ENCODE results near the gene NR0B2. TPM values are rescaled to one million over a fixed set of nuclear protein-coding genes. Genes with fewer than 3 reads are reported as not detected.

NR0B2 gene
- total and polyA plus RNA-seq, 2 of the 13 experiments (the other 11 are each of a cell fraction or from before 2014, with no cell fraction given): 72.5 to 133 TPM

DNA sequence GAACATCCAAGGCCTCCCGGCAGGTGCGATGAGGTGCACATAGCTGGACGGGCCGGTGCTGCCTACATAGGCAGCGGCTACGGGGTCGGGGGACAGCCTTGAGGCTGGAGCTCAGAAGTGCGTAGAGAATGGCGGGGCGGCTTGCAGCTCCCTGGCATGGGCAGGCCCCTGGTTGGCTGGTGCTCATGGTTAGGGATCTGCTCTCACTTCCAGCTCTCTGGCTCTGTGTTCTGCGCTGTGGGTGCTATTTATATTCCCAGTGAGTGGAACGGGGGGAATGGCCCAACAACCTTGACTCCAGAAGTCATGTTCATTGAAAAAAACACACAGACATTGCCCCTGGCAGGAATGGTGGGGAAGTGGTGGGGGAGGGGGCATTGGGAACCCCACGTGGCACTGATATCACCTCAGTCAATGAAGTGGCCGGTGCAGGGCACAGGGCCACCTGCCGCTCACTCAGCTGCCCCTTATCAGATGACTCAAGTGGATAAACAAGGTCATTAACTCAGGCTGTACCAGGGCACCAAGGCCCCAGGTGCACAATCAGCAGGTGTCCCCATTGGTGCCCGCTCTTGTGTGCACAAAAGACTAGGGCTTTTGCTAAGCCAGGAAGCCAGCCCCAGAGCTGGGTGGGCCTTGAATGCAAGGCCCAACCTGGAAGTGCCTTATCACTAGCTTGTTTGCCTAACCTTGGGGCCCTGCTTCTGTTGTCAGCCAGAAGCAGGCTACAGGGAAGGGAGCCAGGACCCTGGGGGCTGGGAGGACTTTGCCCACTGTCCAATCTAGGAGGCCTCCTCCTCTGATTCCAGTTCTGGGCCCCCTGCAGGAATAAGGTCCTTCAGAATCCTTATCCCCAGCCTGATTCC lies at the start of gene NR0B2 (continued):
- TF ChIP-seq GRHL1 (CRISPR knock-in tag; conservative IDR thresholded peaks at IDR 0.05) (no peak), E2F5 (CRISPR knock-in tag; conservative IDR thresholded peaks at IDR 0.05) (no peak), ZNF530 (CRISPR knock-in tag; IDR thresholded peaks at IDR 0.05; ENCODE audit: low read depth) (no peak), ZNF614 (CRISPR knock-in tag; IDR thresholded peaks at IDR 0.05; ENCODE audit: borderline replicate concordance) (peak; percentile 88), CCAR2 (optimal IDR thresholded peaks at IDR 0.05; ENCODE audit: low read depth, low read length) (peak; percentile 85), MAFG (CRISPR knock-in tag; IDR thresholded peaks at IDR 0.05) (no peak), ZNF83 (CRISPR knock-in tag; IDR thresholded peaks at IDR 0.05; ENCODE audit: borderline replicate concordance) (no peak), ZNF251 (CRISPR knock-in tag; IDR thresholded peaks at IDR 0.05) (no peak), GZF1 (CRISPR knock-in tag; IDR thresholded peaks at IDR 0.05) (peak; percentile 45), BRCA1 (CRISPR knock-in tag; IDR thresholded peaks at IDR 0.05) (no peak; the same call in 1 of the 2 replicates), CHD4 (IDR thresholded peaks at IDR 0.05; ENCODE audit: borderline replicate concordance, low read length) (no peak; the same call in 1 of the 2 replicates), ARID2 (CRISPR knock-in tag; IDR thresholded peaks at IDR 0.05; ENCODE audit: borderline replicate concordance) (no peak), SMAD9 (CRISPR knock-in tag; IDR thresholded peaks at IDR 0.05) (no peak), CBX2 (IDR thresholded peaks at IDR 0.05; ENCODE audit: low read depth, low read length) (no peak), CBX2 (CRISPR knock-in tag; IDR thresholded peaks at IDR 0.05; ENCODE audit: low read depth) (no peak), U2AF2 (IDR thresholded peaks at IDR 0.05; ENCODE audit: low read depth, low read length) (no peak; the same call in 1 of the 2 replicates), MED13 (CRISPR knock-in tag; IDR thresholded peaks at IDR 0.05) (peak; percentile 98), THRA (CRISPR knock-in tag; IDR thresholded peaks at IDR 0.05; ENCODE audit: borderline replicate concordance) (peak; percentile 97), GLMP (CRISPR knock-in tag; IDR thresholded peaks at IDR 0.05; ENCODE audit: borderline replicate concordance) (no peak; the same call in 1 of the 2 replicates), SSRP1 (CRISPR knock-in tag; IDR thresholded peaks at IDR 0.05) (peak; percentile 89; the same call in 1 of the 2 replicates)
- TF ChIP-seq, protein P1, sequence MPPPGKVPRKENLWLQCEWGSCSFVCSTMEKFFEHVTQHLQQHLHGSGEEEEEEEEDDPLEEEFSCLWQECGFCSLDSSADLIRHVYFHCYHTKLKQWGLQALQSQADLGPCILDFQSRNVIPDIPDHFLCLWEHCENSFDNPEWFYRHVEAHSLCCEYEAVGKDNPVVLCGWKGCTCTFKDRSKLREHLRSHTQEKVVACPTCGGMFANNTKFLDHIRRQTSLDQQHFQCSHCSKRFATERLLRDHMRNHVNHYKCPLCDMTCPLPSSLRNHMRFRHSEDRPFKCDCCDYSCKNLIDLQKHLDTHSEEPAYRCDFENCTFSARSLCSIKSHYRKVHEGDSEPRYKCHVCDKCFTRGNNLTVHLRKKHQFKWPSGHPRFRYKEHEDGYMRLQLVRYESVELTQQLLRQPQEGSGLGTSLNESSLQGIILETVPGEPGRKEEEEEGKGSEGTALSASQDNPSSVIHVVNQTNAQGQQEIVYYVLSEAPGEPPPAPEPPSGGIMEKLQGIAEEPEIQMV (CRISPR knock-in tag; IDR thresholded peaks at IDR 0.05; ENCODE audit: low read depth): peak; percentile 84; the same call in 1 of the 2 replicates

All from HepG2 (cell line).